Kidney capillary endothelial cell (primary cell): ENCODE measurements around the gene LTBR.
"Not testable (repeated sequence)": the region's sequence is repeated elsewhere in the genome, so short reads cannot be mapped to it uniquely, and the experiment has no call there.

Source experiments
- DNase-seq: peaks from one replicate; pipeline ENCODE4 v3.0.0-alpha.2; 2018; ENCODE audit warnings: low spot score

The LTBR gene

GRCh38 chr12:6383572-6384498 is at the start of gene LTBR:
TSS of gene LTBR (plus strand) at chr12:6384162. CDS start at chr12:6384359, 197 bp downstream.
- DNase-seq: peak; percentile 66

GRCh38 chr12:6334359-6334758 is 49.6 kb upstream of the LTBR start:
- no peak for DNase-seq

GRCh38 chr12:6334940-6335450 is 49.0 kb upstream of the LTBR start:
- DNase-seq: no peak

GRCh38 chr12:6335451-6336078 is 48.4 kb upstream of the LTBR start:
- DNase-seq: peak; percentile 86

- peak; percentile 99 for DNase-seq
Observed at GRCh38 chr12:6336079-6336888, 47.7 kb upstream of the LTBR start.

- peak; percentile 48 for DNase-seq
Observed at GRCh38 chr12:6336889-6337853, 46.8 kb upstream of the LTBR start.

GRCh38 chr12:6337958-6338433 is 46.0 kb upstream of the LTBR start:
- peak; percentile 67 for DNase-seq

- not testable (repeated sequence) for DNase-seq
Observed at GRCh38 chr12:6338536-6338935, 45.4 kb upstream of the LTBR start.

- no peak for DNase-seq
Observed at GRCh38 chr12:6338955-6339354, 45.0 kb upstream of the LTBR start.

GRCh38 chr12:6340032-6340638 is 43.8 kb upstream of the LTBR start:
- peak; percentile 42 for DNase-seq

- DNase-seq: no peak
Observed at GRCh38 chr12:6340745-6341416, 43.1 kb upstream of the LTBR start.

GRCh38 chr12:6341417-6342139 is 42.4 kb upstream of the LTBR start, which contains the start of gene TNFRSF1A:
TSS of gene TNFRSF1A (minus strand) at chr12:6342076. CDS start at chr12:6341814, 262 bp downstream.
- peak; percentile 56 for DNase-seq

GRCh38 chr12:6342140-6342889 is 41.6 kb upstream of the LTBR start:
- no peak for DNase-seq

GRCh38 chr12:6343518-6343917 is 40.4 kb upstream of the LTBR start:
- DNase-seq: no peak

- DNase-seq: not testable (repeated sequence)
Observed at GRCh38 chr12:6344101-6344660, 39.8 kb upstream of the LTBR start.

GRCh38 chr12:6345319-6346091 is 38.5 kb upstream of the LTBR start:
- DNase-seq: peak; percentile 95

- no peak for DNase-seq
Observed at GRCh38 chr12:6346235-6346832, 37.6 kb upstream of the LTBR start.
